OCI-LY1 (cell line): ENCODE data around the gene CPNE7.

Source experiments
- EZH2 ChIP-seq: fragments of 200-600 bp; sonication (generic), shearing (Covaris generic); IDR thresholded peaks from 2 replicates; pipeline ENCODE4 v1.8.0; 2017; ENCODE audit warnings: borderline replicate concordance, mixed run types, mild to moderate bottlenecking, antibody characterized with exemption, low read length, moderate library complexity, mixed read lengths
- TF ChIP-seq, protein P1 (sequence below): fragments of 200-600 bp; sonication (generic), shearing (Covaris generic); IDR thresholded peaks from 2 replicates; pipeline ENCODE4 v1.5.1; 2017; ENCODE audit warnings: mild to moderate bottlenecking, antibody characterized with exemption, low read length, moderate library complexity, mixed read lengths

GRCh38 chr16:89544713-89545043 is 30.9 kb upstream of the CPNE7 start:
- TF ChIP-seq, protein P1, sequence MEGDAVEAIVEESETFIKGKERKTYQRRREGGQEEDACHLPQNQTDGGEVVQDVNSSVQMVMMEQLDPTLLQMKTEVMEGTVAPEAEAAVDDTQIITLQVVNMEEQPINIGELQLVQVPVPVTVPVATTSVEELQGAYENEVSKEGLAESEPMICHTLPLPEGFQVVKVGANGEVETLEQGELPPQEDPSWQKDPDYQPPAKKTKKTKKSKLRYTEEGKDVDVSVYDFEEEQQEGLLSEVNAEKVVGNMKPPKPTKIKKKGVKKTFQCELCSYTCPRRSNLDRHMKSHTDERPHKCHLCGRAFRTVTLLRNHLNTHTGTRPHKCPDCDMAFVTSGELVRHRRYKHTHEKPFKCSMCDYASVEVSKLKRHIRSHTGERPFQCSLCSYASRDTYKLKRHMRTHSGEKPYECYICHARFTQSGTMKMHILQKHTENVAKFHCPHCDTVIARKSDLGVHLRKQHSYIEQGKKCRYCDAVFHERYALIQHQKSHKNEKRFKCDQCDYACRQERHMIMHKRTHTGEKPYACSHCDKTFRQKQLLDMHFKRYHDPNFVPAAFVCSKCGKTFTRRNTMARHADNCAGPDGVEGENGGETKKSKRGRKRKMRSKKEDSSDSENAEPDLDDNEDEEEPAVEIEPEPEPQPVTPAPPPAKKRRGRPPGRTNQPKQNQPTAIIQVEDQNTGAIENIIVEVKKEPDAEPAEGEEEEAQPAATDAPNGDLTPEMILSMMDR, result no peak
- no peak for TF ChIP-seq EZH2
